Loucy (cell line): ENCODE data around the gene APPBP2.

Source experiments
- H2AFZ ChIP-seq: fragments of 200-600 bp; sonication (generic); 2 replicates; pipeline ENCODE4 v1.6.0; 2016; ENCODE audit warnings: antibody characterized with exemption, mild to moderate bottlenecking, low read length, moderate library complexity
- H3F3A ChIP-seq: fragments of 200-600 bp; 2 replicates; pipeline ENCODE4 v1.6.0; 2016; ENCODE audit warnings: antibody characterized with exemption, low read depth, mild to moderate bottlenecking
- H3K27me3 ChIP-seq: fragments of 200-600 bp; sonication (generic); 2 replicates; pipeline ENCODE4 v1.6.1; 2014; ENCODE audit warnings: low read length, mild to moderate bottlenecking; ENCODE audit not compliant: insufficient read depth, poor library complexity, severe bottlenecking
- H3K36me3 ChIP-seq: fragments of 200-600 bp; sonication (generic); 2 replicates; pipeline ENCODE4 v1.6.1; 2016; ENCODE audit warnings: low read length; ENCODE audit not compliant: insufficient read depth
- H3K4me1 ChIP-seq: fragments of 200-600 bp; sonication (generic); 2 replicates; pipeline ENCODE4 v1.5.1; 2014; ENCODE audit warnings: low read length, mild to moderate bottlenecking; ENCODE audit not compliant: insufficient read depth, poor library complexity, severe bottlenecking
- H3K4me2 ChIP-seq: fragments of 200-600 bp; sonication (generic); 2 replicates; pipeline ENCODE4 v1.6.0; 2014; ENCODE audit warnings: antibody characterized with exemption, low read length, low read depth, mild to moderate bottlenecking; ENCODE audit not compliant: poor library complexity, severe bottlenecking
- H3K4me3 ChIP-seq: fragments of 200-600 bp; sonication (generic); 2 replicates; pipeline ENCODE4 v1.5.1; 2014; ENCODE audit warnings: low read length, mild to moderate bottlenecking, mixed read lengths; ENCODE audit not compliant: poor library complexity, severe bottlenecking
- H3K79me2 ChIP-seq: fragments of 200-600 bp; sonication (generic); 2 replicates; pipeline ENCODE4 v1.6.1; 2014; ENCODE audit warnings: low read length; ENCODE audit not compliant: insufficient read depth
- H3K9ac ChIP-seq: fragments of 200-600 bp; sonication (generic); 2 replicates; pipeline ENCODE4 v1.6.0; 2014; ENCODE audit warnings: mild to moderate bottlenecking, low read depth, low read length, moderate library complexity; ENCODE audit not compliant: poor library complexity, severe bottlenecking
- H3K9me2 ChIP-seq: fragments of 200-600 bp; sonication (generic); replicated peaks from 2 replicates; pipeline ENCODE4 v1.6.1; 2016; ENCODE audit warnings: low read depth, low read length, mixed read lengths
- H3K9me3 ChIP-seq: fragments of 200-600 bp; sonication (generic); 2 replicates; pipeline ENCODE4 v1.6.1; 2014; ENCODE audit warnings: mild to moderate bottlenecking, antibody characterized with exemption, low read length, low read depth; ENCODE audit not compliant: insufficient read depth
- H4K20me1 ChIP-seq: fragments of 200-600 bp; sonication (generic); 2 replicates; pipeline ENCODE4 v1.6.0; 2014; ENCODE audit warnings: antibody characterized with exemption, low read length, mild to moderate bottlenecking; ENCODE audit not compliant: insufficient read depth, poor library complexity, severe bottlenecking
- EZH2phosphoT487 ChIP-seq: fragments of 200-600 bp; IDR thresholded peaks from 2 replicates; pipeline ENCODE4 v1.6.1; 2018; ENCODE audit warnings: antibody characterized with exemption, mild to moderate bottlenecking, moderate library complexity, borderline replicate concordance
- TF ChIP-seq, protein P1 (sequence below): fragments of 200-600 bp; sonication (generic); conservative IDR thresholded peaks from 2 replicates; pipeline ENCODE4 v1.5.1; 2014; ENCODE audit warnings: mild to moderate bottlenecking, antibody characterized with exemption, low read length

The APPBP2 gene

DNA sequence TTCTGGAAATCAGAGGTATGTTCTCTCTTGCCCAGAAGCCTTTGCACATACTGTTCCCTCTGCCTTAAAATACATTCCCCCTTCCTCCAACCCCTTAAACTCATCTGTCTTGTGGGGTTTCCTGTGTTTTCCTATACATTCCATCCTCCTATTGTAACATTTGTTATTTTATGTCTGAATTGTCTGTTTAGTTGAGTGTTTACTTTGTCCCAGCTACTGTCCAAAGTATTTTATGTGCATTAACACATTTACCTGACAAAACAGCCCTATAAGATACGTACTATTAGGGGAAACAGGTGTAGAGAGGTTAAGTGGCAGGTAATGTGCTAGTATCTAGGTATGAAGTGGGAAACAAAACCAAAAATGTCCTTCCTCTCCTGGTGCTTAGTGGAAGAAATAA, 61.7 kb downstream of the APPBP2 start:
- H3K9me3 ChIP-seq = no peaks in the 10 kb centered on the region
- no peaks in the 10 kb centered on the region for H3K9me2 ChIP-seq
- peaks cover 82% of the 10 kb centered on the region for H3K36me3 ChIP-seq
- H3K4me3 ChIP-seq = no peak overlapping the region
- TF ChIP-seq, protein P1, sequence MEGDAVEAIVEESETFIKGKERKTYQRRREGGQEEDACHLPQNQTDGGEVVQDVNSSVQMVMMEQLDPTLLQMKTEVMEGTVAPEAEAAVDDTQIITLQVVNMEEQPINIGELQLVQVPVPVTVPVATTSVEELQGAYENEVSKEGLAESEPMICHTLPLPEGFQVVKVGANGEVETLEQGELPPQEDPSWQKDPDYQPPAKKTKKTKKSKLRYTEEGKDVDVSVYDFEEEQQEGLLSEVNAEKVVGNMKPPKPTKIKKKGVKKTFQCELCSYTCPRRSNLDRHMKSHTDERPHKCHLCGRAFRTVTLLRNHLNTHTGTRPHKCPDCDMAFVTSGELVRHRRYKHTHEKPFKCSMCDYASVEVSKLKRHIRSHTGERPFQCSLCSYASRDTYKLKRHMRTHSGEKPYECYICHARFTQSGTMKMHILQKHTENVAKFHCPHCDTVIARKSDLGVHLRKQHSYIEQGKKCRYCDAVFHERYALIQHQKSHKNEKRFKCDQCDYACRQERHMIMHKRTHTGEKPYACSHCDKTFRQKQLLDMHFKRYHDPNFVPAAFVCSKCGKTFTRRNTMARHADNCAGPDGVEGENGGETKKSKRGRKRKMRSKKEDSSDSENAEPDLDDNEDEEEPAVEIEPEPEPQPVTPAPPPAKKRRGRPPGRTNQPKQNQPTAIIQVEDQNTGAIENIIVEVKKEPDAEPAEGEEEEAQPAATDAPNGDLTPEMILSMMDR = no peak
- no peak for TF ChIP-seq EZH2phosphoT487
- no peaks in the 10 kb centered on the region for H3K79me2 ChIP-seq
- H3K27me3 ChIP-seq = no peaks in the 10 kb centered on the region
- H3K9ac ChIP-seq = no peak overlapping the region
- H2AFZ ChIP-seq = no peak overlapping the region
- peaks cover 1% of the 10 kb centered on the region for H3K4me1 ChIP-seq
- H3F3A ChIP-seq = no peaks in the 10 kb centered on the region
- no peaks in the 10 kb centered on the region for H4K20me1 ChIP-seq
- no peak overlapping the region for H3K4me2 ChIP-seq

DNA sequence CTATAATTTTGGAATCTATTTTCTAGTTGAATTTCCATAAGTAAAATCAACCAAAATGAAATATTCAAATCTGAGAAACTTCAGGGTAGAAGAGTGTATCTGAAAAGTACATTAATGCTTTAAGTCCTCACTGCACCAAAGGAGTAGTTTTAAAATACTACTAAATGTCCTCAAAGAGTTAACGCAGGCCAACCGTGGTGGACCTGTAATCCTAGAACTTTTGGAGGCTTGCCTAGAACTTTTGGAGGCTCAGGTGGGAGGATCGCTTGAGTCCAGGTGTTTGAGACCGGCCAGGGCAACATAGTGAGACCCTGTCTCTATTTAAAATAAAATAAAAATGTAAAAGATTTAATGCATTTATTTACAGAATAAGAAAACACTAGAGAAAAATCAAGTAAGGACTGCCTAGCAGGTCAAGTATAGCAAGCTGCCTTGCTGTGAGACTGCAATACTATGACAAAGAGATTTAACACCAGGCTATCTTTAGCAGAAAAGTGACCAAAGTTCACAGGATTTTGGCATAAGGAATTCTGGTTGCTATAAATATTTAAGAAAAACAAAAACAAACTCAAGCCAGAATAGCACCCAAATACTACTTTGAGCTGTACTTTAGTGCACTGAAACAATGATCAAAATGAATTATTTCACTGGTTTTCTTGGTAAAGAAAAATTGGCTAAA, 62.7 kb downstream of the APPBP2 start:
- no peak overlapping the region for H2AFZ ChIP-seq
- TF ChIP-seq EZH2phosphoT487 = no peak
- no peak overlapping the region for H3K4me3 ChIP-seq
- no peaks in the 10 kb centered on the region for H3K9me2 ChIP-seq
- no peak overlapping the region for H3K4me2 ChIP-seq
- no peaks in the 10 kb centered on the region for H3K4me1 ChIP-seq
- H3K27me3 ChIP-seq = no peaks in the 10 kb centered on the region
- no peaks in the 10 kb centered on the region for H4K20me1 ChIP-seq
- H3K79me2 ChIP-seq = no peaks in the 10 kb centered on the region
- no peaks in the 10 kb centered on the region for H3F3A ChIP-seq
- peaks cover 84% of the 10 kb centered on the region for H3K36me3 ChIP-seq
- H3K9me3 ChIP-seq = no peaks in the 10 kb centered on the region
- H3K9ac ChIP-seq = no peak overlapping the region

DNA sequence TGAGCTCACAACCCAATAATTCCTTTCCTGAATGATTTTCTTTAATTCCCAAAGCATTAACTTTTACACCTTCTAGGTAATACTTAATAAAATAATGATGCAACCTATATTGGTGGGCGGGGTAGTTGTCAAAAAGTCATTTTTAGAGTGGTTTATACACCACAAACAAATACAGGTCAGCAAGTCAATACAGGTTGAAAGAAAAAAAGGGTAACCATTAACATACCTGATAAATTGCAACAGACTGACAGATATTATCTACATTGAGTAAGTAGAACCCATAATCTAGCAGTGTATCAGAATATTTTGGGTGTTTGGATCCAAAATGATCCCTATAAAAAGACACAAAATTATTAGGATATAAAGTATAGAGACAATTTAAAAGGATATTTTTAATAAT, 64.5 kb downstream of the APPBP2 start:
- no peaks in the 10 kb centered on the region for H3F3A ChIP-seq
- no peaks in the 10 kb centered on the region for H4K20me1 ChIP-seq
- no peak for TF ChIP-seq EZH2phosphoT487
- TF ChIP-seq, protein P1 = no peak
- H3K9me3 ChIP-seq = no peaks in the 10 kb centered on the region
- H2AFZ ChIP-seq = no peak overlapping the region
- H3K9ac ChIP-seq = no peak overlapping the region
- H3K27me3 ChIP-seq = no peaks in the 10 kb centered on the region
- H3K4me1 ChIP-seq = no peaks in the 10 kb centered on the region
- peaks cover 86% of the 10 kb centered on the region for H3K36me3 ChIP-seq
- no peak overlapping the region for H3K4me3 ChIP-seq
- H3K79me2 ChIP-seq = no peaks in the 10 kb centered on the region
- H3K4me2 ChIP-seq = no peak overlapping the region
- no peaks in the 10 kb centered on the region for H3K9me2 ChIP-seq

DNA sequence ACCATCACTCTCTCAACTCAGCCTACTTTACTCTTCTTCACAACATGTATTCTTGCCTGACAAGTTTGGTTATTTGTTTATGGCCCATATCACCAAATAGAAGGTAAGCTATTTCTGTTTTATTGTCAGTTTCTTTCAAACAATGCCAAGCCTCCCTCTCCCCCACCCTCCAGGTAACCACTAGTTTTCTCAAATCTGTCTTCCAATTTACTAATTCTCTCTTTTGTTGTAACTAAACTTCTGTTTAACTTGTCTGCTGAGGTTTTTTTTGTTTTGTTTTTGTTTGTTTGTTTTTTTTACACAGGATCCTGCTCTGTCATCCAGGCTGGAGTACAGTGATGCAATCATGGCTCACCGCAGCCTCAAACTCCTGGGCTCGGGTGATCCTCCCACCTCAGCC, 68.9 kb downstream of the APPBP2 start:
- no peaks in the 10 kb centered on the region for H4K20me1 ChIP-seq

More for the DNA sequence above, 68.9 kb downstream of the APPBP2 start:
- Histone ChIP-seq H3K36me3 (peaks cover 69% of the 10 kb centered on the region), H3K4me2 (no peak overlapping the region), H3K4me3 (no peak overlapping the region), H2AFZ (no peak overlapping the region), H3K9me2 (no peaks in the 10 kb centered on the region), H3K9me3 (no peaks in the 10 kb centered on the region), H3K27me3 (no peaks in the 10 kb centered on the region), H3K79me2 (no peaks in the 10 kb centered on the region), H3K4me1 (no peaks in the 10 kb centered on the region), H3F3A (no peaks in the 10 kb centered on the region), H3K9ac (no peak overlapping the region)
- TF ChIP-seq EZH2phosphoT487 = no peak
- TF ChIP-seq, protein P1 = no peak
